HUDEP-2 (cell line): ENCODE results near the gene CCDC117.
A peak's percentile ranks its signal among the peaks of the same experiment; 100 is the strongest.
"Not testable (repeated sequence)": the region's sequence is repeated elsewhere in the genome, so short reads cannot be mapped to it uniquely, and the experiment has no call there.

Experiments used
- DNase-seq, 76 experiments: peaks; one replicate each; lab custom pipeline; 2025; ENCODE audit not compliant: unreplicated experiment in 76 of 76; lab: John Stamatoyannopoulos, UW

CCDC117 gene

GRCh38 chr22:28799606-28800307 lies 27.3 kb downstream of the CCDC117 start:
- DNase-seq, result peak in 28 of 76 experiments; percentile 6 to 57 (median 26)

GRCh38 chr22:28800308-28801041 lies 28.0 kb downstream of the CCDC117 start, which contains the start of gene XBP1:
TSS of gene XBP1 (minus strand) at chr22:28800569.
- peak in 74 of 76 experiments; percentile 26 to 93 (median 82) for DNase-seq

DNA sequence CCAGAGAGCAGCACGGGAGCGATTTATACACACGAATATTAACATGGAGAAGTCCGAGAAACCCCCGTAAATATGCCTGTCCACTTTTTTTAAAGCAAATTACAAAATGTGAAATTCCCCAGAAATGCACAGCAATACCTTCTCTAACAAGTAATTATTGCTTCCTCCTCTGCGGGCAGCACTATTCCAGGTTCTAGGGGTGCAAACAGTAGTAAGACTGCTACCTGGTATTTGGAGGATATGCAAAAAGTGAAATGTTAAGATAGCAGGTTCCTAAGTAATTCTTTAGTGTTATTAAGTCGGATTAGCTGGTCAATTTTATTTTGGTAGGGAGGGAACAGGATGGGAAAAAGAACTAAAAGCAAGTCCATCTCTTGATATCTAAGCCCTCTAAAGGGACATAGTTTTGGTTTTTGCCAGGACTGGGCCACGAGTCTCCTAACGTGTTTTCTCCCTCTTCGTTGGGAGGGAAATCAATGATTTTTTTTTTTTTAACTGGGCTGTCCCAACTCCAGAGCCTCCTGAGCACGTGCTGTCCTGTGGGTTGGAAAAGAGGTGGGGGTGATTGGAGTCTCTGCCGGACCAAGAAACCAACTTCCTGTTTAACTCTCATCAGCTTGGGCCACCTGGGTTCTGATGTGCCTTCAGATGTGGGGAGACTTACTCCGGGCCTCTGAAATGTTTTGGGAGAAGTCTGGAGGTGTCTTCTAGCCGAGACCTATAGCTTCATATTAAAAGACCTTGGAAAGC lies 29.5 kb downstream of the CCDC117 start:
- peak in 60 of 76 experiments; percentile 5 to 72 (median 40) for DNase-seq

GRCh38 chr22:28802595-28803123 lies 30.2 kb downstream of the CCDC117 start:
- peak in 8 of 76 experiments; percentile 4 to 42 (median 8) for DNase-seq

DNA sequence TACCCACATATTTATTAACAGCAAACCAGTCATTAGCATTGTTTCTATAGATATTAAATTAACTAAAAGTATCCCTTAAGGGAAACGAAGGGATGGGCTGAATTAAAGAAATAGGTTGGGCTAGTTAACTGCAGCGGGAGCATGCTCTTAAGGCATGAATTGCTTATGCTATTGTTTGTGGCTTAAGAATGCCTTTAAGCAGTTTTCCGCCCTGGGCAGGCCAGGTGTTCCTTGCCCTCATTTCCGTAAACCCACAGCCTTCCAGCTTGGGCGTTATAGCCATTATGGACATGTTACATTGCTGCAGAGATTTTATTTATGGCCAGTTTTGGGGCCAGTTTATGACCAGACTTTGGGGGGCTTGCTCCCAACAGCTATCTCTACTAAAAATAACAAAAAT lies 32.9 kb downstream of the CCDC117 start:
- DNase-seq, result not testable (repeated sequence)

DNA sequence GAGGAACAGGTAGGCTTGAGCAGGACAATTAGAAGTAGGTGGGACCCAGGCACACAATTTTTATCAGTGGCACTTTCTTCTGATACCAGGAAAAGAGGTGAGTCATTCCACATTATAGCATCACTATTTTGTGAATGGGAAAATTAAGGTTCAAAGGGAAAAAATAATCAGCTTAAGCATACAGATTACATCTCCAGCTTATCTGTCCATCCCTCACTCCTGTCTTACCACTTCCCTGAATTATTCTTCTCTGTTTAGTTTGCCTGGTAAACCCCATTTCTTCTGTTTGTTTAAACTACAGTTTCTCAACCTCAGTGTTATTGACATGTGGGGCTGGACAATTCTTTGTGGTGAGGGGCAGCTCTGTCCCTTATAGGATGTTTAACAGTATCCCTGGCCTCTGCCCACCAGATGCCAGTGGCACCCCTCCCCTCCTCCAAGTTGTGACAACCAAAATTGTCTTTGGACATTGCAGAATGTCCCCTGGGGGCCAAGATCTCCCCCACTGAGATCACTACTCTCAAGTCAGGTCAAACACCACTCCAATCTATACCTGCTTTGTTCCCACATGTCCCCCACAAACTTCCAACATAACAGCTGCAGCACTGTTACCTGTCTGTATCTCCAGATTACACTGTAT lies 36.3 kb downstream of the CCDC117 start:
- no peak for DNase-seq

- DNase-seq, result no peak
These were observed 38.5 kb downstream of the CCDC117 start for GRCh38 chr22:28810821-28811491.

DNA sequence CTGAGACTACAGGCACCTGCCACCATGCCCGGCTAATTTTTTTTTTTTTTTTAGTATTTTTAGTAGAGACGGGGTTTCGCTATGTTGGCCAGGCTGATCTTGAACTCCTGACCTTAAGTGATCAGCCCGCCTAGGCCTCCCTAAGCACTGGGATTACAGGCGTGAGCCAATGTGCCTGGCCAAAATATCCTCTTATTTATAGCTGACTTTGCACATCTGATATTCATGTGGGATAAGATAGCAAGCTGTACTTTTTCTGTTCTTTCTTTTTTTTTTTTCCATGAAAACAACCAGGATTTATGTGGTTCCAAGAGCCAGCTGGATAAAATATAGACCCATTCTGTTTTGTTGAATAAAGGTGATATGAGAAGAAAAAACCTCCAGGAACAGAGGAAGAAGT lies 40.0 kb downstream of the CCDC117 start:
- DNase-seq, result no peak

GRCh38 chr22:28813772-28814518 lies 41.5 kb downstream of the CCDC117 start:
- DNase-seq, result no peak

DNA sequence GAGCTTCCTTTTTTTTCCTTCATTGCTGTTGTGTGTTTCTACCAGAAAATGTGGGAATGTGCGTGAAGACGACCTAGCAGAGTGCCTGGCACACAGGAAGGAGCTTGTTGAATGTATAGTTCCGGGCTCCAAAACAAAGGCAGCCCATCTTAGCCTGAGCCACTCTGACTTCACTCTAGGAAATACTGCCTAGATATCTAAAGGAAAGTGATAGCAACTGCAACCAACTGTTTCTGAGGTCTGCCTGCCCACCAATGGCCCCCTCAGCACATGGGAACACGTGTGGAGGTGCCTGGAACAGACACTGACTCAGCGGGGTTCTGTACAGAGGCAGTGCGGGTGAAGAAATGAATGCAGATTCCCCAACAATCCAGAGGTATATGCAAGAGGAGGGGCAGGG lies 42.6 kb downstream of the CCDC117 start:
- DNase-seq, result no peak

DNA sequence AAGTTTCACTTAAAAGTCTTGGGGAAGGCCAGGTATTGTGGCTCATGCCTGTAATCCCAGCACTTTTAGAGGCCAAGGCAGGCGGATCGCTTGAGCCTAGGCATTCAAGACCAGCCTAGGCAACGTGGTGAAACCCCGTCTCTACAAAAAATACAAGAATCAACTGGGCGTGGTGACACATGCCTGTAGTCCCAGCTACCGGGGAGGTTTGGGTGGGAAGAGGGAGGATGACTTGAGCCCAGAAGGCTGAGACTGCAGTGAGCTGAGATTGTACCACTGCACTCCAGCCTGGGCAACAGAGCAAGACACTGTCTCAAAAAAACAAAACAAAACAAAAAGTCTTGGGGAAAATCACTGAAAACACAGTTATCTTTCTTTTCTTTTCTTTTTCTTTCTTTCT lies 43.2 kb downstream of the CCDC117 start:
- DNase-seq, result no peak

DNA sequence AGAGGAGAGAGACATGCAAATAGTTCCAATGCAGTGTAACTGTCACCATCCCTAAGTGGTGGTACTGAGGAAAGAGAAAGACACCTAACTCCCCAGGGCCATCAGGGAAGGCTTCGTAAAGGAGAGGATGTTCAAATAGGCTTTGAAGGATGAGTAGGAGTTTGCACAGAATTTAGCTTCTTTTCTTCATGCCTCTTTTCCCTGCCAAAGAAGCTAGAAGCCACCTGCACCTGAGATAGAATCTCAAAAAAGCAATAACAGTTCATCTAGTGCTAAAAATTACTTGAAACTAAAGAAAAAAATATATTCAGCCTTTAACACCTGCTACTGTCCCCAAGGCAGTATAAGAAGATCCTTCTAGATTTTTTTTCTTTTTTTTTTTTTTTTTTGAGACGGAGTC lies 44.6 kb downstream of the CCDC117 start:
- no peak for DNase-seq

DNA sequence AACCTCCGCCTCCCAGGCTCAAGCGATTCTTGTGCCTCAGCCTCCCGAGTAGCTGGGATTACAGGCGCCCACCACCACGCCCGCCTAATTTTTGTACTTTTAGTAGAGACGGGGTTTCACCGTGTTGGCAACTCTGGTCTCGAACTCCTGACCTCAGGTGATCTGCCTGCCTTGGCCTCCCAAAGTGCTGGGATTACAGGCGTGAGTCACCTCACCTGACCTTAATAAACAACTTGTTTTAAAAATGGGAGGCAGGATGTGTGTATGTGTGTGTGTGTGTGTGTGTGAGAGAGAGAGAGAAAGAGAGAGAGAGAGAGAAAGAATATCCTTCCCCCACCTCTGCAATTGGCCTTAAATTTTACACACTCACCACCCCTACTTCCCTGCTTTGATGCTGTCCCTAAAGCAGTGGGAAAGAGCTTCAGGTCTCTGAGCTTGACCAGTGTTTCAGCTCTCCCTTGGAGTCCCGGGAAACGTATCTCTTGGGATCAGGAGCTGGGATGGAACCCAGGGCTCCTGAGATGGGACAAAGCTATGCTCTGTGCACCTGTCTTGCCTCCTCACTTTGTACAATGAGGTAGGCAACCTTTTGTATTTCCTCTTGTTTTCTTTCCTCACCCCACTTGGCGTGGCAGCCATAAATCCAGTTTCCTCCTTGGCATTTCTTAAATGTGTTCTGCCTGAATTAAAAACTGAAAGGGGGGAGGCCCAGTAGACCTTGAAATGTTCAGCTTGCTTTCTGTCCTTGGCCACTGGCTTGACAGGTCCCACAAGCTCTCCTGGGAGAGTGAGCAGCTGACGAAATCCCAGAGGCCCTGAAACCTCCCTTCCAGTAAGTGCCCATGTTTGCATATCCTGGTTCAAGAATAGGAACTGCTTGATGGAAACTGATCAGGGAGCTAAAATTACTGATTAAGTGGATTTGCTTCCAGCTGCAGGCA lies 45.7 kb downstream of the CCDC117 start:
- DNase-seq, result no peak

DNA sequence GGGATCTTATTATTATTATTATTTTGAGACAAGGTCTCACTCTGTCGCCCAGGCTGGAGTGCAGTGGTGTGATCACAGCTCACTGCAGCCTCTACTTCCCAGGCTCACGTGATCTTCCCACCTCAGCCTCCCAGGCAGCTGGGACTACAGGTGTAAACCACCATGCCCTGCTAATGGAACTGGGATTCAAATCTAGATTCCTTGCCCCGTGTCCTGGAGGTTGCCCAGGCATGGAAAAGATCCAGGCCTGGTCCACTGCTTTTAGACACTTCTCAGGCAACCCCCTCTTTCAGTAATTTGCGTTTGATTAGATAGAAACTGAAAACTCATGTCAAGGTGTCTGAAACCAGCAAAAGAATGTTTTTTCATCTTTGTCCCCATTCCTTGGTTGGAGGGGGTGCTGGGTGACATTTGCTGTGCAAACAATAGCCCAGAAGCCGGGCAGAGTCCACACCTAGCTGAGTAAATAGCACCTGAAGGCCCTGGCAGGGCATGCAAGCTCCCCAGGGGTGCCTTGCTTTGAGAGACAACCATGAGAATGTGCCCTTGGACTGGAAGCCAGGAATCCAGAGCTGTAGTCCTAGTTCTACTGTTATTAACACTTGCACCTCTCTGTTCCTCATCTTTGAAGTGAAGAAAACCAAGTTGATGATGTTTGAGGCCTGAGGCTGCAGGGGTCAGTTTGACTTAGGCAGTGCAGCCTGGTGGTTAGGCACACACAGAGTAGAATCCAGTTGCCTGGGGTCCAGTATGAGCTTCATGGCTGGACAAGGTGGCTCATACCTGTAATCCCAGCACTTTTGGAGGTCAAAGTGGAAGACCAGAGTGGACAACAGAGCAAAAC lies 47.0 kb downstream of the CCDC117 start:
- DNase-seq, result no peak

- no peak for DNase-seq
These were observed 48.4 kb downstream of the CCDC117 start for GRCh38 chr22:28820885-28821284.

GRCh38 chr22:28821452-28821851 lies 49.0 kb downstream of the CCDC117 start:
- no peak for DNase-seq

- no peak for DNase-seq
These were observed 50.5 kb downstream of the CCDC117 start for GRCh38 chr22:28822930-28823551.
